DMS 273 (cell line): ENCODE results near the gene ARGLU1.

Experiments used
- DNase-seq: peaks from one replicate; lab custom pipeline; 2025; ENCODE audit not compliant: unreplicated experiment; lab: John Stamatoyannopoulos, UW

The ARGLU1 gene

DNA sequence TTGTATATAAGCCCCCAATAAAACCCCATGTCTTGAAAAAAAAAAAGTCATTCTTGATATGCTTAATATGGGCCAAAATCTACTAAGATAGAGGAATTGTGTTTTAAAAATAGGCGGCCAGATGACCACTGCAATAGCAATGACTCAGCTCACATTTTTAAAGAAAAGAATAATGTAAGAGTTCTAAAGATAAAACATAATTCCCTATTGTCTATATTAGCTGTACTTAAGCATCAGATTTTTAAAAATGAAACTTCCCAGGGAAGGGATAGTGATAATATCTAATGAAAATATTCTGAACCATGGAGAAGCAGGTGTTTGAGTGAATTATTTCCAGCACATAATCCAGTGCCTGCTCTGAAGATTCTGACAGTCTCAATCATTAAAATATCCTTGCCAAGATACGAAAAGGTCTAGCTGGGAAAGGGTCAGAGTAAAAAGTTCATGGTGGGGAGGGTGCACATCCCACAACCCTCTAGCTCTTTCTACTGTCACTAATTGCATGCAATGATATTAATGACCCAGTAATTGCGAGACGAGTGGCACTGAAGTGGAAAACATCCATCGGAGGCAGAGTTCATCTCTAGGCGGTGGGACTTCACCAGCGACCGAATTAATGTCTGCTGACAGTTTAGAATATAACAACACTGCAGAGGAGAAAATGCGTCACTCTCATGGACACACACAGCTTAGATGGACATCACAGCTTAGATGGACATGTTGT lies 64.0 kb downstream of the ARGLU1 start:
- DNase-seq: no peak

GRCh38 chr13:106503272-106503671 lies 64.7 kb downstream of the ARGLU1 start:
- DNase-seq: no peak

- DNase-seq: no peak
Measured at GRCh38 chr13:106500445-106500844, 67.5 kb downstream of the ARGLU1 start.

DNA sequence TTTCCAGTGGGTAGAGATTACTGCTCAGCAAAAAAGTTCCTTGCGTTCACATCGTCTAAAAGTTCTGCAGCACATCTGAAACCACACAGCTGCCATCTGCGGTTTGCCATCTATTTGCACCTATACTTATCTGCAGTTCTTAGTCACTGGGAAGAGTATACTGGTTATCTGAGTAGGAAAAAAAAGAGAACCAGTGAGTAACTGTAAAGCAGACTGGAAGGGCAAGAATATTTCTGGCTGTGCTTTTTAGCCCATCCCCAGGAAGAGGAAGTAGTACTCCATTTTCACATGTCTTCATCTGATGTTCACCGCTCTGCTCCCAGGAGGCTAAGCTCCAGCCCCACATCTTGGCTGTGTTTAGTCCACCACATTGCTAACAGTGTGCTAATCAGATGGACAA lies 68.0 kb downstream of the ARGLU1 start:
- no peak for DNase-seq

- no peak for DNase-seq
Measured at GRCh38 chr13:106499113-106499512, 68.8 kb downstream of the ARGLU1 start.

GRCh38 chr13:106498571-106498970 lies 69.4 kb downstream of the ARGLU1 start:
- DNase-seq: no peak

GRCh38 chr13:106498158-106498557 lies 69.8 kb downstream of the ARGLU1 start:
- no peak for DNase-seq

DNA sequence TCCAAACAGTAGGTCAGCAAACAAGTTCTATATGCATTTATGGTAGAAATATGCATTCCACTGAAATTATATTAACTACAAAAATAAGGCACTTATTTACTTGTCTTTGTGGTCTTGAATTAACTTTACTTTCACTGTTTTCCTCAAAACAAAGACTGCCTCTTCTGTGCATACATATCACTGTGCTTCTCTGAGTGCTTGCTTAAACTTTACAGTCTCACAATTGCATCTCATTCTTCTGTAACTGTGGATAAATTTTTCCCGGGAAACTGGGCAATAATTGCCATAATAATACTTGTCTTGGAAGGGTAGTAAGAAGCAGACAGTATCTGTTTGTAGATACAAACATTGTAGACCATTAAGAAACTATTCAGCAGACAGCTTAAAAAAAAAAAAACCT lies 70.9 kb downstream of the ARGLU1 start:
- DNase-seq: no peak

DNA sequence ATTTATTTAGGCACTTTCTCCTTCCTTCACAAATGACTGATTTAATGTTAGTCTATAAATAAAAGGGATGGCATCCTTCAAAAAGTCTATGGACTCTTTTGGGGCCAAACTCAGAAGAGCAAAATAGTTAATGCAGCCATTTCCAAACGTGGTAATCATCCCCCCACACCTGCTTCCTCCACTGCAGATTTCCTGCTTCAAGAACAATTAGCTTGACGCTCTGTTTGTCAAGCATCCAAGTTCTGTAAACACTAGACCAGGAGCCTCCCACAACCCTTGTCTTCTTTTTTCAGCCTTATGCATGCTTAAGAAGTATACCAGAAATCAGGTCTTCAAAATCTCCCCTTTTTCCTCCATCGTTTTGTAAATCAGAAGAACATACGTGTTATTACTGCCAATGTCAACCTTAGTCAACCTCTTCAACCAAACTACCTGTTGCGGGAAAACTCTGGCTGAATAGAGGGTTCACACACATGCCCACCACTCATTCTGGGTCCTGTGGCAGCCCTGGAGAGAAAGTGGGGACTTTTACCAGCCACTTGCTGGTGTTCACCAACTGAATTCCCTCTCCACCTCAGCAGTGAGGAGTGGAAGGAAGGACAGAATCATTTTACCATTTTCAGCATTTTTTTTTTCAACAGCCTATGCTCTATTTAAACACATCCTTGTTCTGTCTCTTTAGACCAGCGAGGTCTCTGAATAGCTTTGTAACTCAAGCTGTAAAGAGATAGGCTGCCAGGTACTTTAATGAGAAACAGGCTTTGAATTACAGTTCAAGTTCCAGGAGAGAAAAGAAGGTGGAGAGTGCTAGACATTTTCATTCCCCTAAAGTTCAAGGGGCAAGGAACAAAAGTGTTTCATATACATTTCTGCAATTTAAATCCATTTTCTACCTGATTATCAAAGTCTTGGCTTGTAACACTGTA lies 71.6 kb downstream of the ARGLU1 start:
- DNase-seq: no peak

GRCh38 chr13:106494936-106495335 lies 73.0 kb downstream of the ARGLU1 start:
- DNase-seq: no peak

DNA sequence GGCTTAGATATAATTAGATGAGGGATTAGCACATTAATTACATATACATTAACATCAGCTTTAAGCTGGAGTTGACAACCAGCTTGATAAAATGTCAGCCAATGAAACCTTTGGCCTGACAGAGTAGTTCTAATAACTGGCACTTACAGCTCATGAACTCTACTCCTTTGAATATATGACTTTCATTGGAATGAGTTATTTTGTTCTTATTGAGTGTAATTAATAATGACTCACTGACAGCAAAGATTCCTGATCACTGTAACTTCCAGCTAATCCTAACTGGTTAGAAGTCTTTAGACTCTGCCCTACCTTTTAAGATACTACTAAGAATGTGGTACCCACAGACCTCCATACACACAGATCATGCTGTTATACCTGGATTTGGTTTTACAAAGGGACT lies 73.4 kb downstream of the ARGLU1 start:
- no peak for DNase-seq

GRCh38 chr13:106493533-106494220 lies 74.3 kb downstream of the ARGLU1 start:
- DNase-seq: no peak

DNA sequence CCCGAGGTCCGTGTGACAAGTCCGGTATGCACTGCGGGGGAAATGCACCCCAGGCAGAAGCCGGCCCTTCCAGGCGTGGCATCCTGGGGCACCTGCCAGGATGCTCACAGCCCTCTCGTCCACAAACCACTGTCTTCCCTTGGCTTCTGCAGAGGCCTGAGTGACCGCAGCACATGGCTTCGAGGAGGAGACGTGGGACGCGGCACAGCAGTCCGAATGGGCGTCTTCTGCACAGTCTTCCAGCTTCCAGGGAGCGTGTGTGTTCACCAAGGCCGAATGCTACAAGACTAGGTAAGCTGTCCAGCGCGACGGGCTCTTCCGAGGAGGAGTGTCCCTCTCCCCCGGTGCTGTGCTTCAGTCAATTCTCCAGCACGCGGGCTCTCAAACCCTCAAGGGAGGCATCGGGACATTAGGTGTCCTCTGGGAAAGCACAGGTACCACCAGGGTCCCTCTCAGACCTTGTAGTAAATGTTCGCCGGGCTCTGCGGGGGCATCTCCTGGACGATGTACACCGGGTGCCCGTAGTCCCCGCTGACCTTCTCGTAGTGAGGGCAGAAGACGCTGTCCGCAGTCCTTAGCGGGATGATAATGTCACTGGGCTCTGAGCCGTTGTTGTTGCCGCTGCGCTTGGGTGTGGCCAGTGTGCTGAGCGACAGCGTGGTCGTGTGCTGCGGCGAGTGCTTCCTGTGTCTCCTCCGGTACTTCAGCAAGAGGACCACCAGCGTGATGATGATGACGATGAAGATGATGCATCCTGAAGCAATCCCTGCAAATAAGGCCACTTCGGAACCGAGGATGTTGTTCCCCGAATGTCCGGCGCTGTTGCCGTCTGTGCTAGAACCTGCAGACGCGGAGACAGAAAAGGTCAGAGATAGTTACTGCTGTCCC lies 75.1 kb downstream of the ARGLU1 start:
- no peak for DNase-seq

- no peak for DNase-seq
Measured at GRCh38 chr13:106491928-106492587, 75.9 kb downstream of the ARGLU1 start.
